GF-D8 (cell line): ENCODE measurements around the gene ASB1.
A peak's percentile ranks its signal among the peaks of the same experiment; 100 is the strongest.

Source experiments
- DNase-seq: peaks from one replicate; lab custom pipeline; 2025; lab: John Stamatoyannopoulos, UW

ASB1 gene

GRCh38 chr2:238467792-238468191, 41.1 kb downstream of the ASB1 start:
- no peak for DNase-seq

- DNase-seq, result no peak
These were observed 42.4 kb downstream of the ASB1 start for GRCh38 chr2:238469155-238469554.

GRCh38 chr2:238473014-238473413, 46.3 kb downstream of the ASB1 start:
- no peak for DNase-seq

GRCh38 chr2:238473523-238473922, 46.8 kb downstream of the ASB1 start:
- DNase-seq, result no peak

- DNase-seq, result no peak
These were observed 48.3 kb downstream of the ASB1 start for GRCh38 chr2:238475034-238475433.

- DNase-seq, result no peak
These were observed 48.8 kb downstream of the ASB1 start for GRCh38 chr2:238475566-238475965.

GRCh38 chr2:238476258-238476657, 49.5 kb downstream of the ASB1 start:
- DNase-seq, result no peak

GRCh38 chr2:238478216-238478615, 51.5 kb downstream of the ASB1 start:
- DNase-seq, result no peak

- no peak for DNase-seq
These were observed 53.1 kb downstream of the ASB1 start for GRCh38 chr2:238479847-238480246.

GRCh38 chr2:238483021-238483420, 56.3 kb downstream of the ASB1 start:
- no peak for DNase-seq

GRCh38 chr2:238483656-238484055, 56.9 kb downstream of the ASB1 start:
- no peak for DNase-seq

- DNase-seq, result no peak
These were observed 58.1 kb downstream of the ASB1 start for GRCh38 chr2:238484522-238485452.

- no peak for DNase-seq
These were observed 59.6 kb downstream of the ASB1 start for GRCh38 chr2:238486123-238486848.

- no peak for DNase-seq
These were observed 60.4 kb downstream of the ASB1 start for GRCh38 chr2:238487134-238487533.

- DNase-seq, result no peak
These were observed 61.1 kb downstream of the ASB1 start for GRCh38 chr2:238487652-238488346.

GRCh38 chr2:238488347-238488826, 61.7 kb downstream of the ASB1 start:
- DNase-seq, result no peak

- DNase-seq, result no peak
These were observed 62.7 kb downstream of the ASB1 start for GRCh38 chr2:238489431-238489830.

- DNase-seq, result no peak
These were observed 63.2 kb downstream of the ASB1 start for GRCh38 chr2:238489896-238490295.

GRCh38 chr2:238492840-238493239, 66.1 kb downstream of the ASB1 start:
- DNase-seq, result no peak

GRCh38 chr2:238493411-238493810, 66.7 kb downstream of the ASB1 start:
- DNase-seq, result no peak

- peak; percentile 53 for DNase-seq
These were observed 67.3 kb downstream of the ASB1 start for GRCh38 chr2:238493880-238494572.

- no peak for DNase-seq
These were observed 67.8 kb downstream of the ASB1 start for GRCh38 chr2:238494573-238494961.
